HEK293T (cell line): ENCODE results near the gene CCDC24.

Experiments
- ARNT ChIP-seq: fragments of 450-650 bp; IDR thresholded peaks from 2 replicates; pipeline ENCODE4 v1.6.1; 2017; ENCODE audit warnings: mild to moderate bottlenecking
- BHLHE40 ChIP-seq: fragments of 450-650 bp; IDR thresholded peaks from 2 replicates; pipeline ENCODE4 v1.6.1; 2016; ENCODE audit warnings: mild to moderate bottlenecking, moderate library complexity, borderline replicate concordance
- ELF4 ChIP-seq: fragments of 450-650 bp; IDR thresholded peaks from 2 replicates; pipeline ENCODE4 v1.6.1; 2017; ENCODE audit warnings: antibody characterized with exemption
- FOXA1 ChIP-seq: fragments of 450-650 bp; IDR thresholded peaks from 2 replicates; pipeline ENCODE4 v1.6.1; 2016; ENCODE audit warnings: mild to moderate bottlenecking
- FOXK2 ChIP-seq: fragments of 450-650 bp; IDR thresholded peaks from 2 replicates; pipeline ENCODE4 v1.6.1; 2016; ENCODE audit warnings: mild to moderate bottlenecking
- FOXM1 ChIP-seq: fragments of 450-650 bp; IDR thresholded peaks from 2 replicates; pipeline ENCODE4 v1.6.1; 2017; ENCODE audit warnings: mild to moderate bottlenecking, borderline replicate concordance
- LEF1 ChIP-seq: fragments of 450-650 bp; IDR thresholded peaks from 2 replicates; pipeline ENCODE4 v1.6.1; 2017; ENCODE audit warnings: mild to moderate bottlenecking, borderline replicate concordance
- PKNOX1 ChIP-seq: fragments of 450-650 bp; IDR thresholded peaks from 2 replicates; pipeline ENCODE4 v1.6.1; 2016
- SP1 ChIP-seq: fragments of 450-650 bp; IDR thresholded peaks from 2 replicates; pipeline ENCODE4 v1.6.1; 2017
- SUZ12 ChIP-seq: fragments of 450-650 bp; IDR thresholded peaks from 2 replicates; pipeline ENCODE4 v1.6.1; 2016; ENCODE audit warnings: mild to moderate bottlenecking
- TARDBP ChIP-seq: fragments of 450-650 bp; IDR thresholded peaks from 2 replicates; pipeline ENCODE4 v1.6.1; 2016
- ZNF384 ChIP-seq: fragments of 450-650 bp; IDR thresholded peaks from 2 replicates; pipeline ENCODE4 v1.6.1; 2016

- TF ChIP-seq BHLHE40 = no peak
- TF ChIP-seq SP1 = no peak
- TF ChIP-seq FOXM1 = no peak
- no peak for TF ChIP-seq ELF4
- TF ChIP-seq FOXA1 = no peak
- TF ChIP-seq FOXK2 = no peak
- TF ChIP-seq ARNT = no peak
- TF ChIP-seq TARDBP = no peak
- no peak for TF ChIP-seq SUZ12
- TF ChIP-seq ZNF384 = no peak
- no peak for TF ChIP-seq PKNOX1
- TF ChIP-seq LEF1 = no peak
These were observed 30.6 kb upstream of the CCDC24 start for GRCh38 chr1:43960798-43961197.
